HCT116 (cell line): Measurements from ENCODE around the gene TEX264. TPM values are rescaled to one million over a fixed set of nuclear protein-coding genes. Genes with fewer than 3 reads are reported as not detected.

Experiments used
- ATAC-seq: fragments of 200-7000 bp; cut with Tn5 transposase; 2 replicates; pipeline ENCODE4 v1.9.1; 2020; ENCODE audit warnings: mild to moderate bottlenecking, moderate library complexity
- BruUV-seq: library from RNA; stranded (reverse); fragments of 400-500 nt; replicated peaks from 2 replicates; lab custom pipeline; 2021; lab: Mats Ljungman, UMichigan
- CTCF ChIA-PET: fragments of 300-600 bp; sonication (Branson Sonifier 250); formaldehyde crosslinking; loops from one replicate; lab custom pipeline; 2021; ENCODE audit warnings: antibody characterized with exemption; lab: Charles Lee
- POLR2A ChIA-PET: fragments of 300-600, 350-600 bp; sonication (Branson Sonifier 250); formaldehyde crosslinking; loops from one replicate; lab custom pipeline; 2021; ENCODE audit warnings: antibody characterized with exemption; lab: Charles Lee
- RAD21 ChIA-PET, 2 experiments: fragments of 300-600 bp; sonication (Branson Sonifier 250); formaldehyde crosslinking; loops; one replicate each; lab custom pipeline; 2023; ENCODE audit warnings: low total read pairs in 2 of 2; ENCODE audit not compliant: uncharacterized antibody in 2 of 2, unreplicated experiment in 2 of 2, low non-redundant PET in 1 of 2; lab: Charles Lee
- DNase-seq: peaks from one replicate; pipeline ENCODE4 v3.0.0-alpha.2; 2010; ENCODE audit warnings: low read depth, low spot score
- H2AFZ ChIP-seq: fragments of 200-600 bp; shearing (Covaris generic), sonication (generic); 2 replicates; pipeline ENCODE4 v1.6.1; 2017; ENCODE audit warnings: low read depth, mixed run types, mixed read lengths, antibody characterized with exemption, low read length; ENCODE audit not compliant: poor library complexity, severe bottlenecking
- H3K27ac ChIP-seq: 2 replicates; pipeline ENCODE4 v1.5.1; 2012; ENCODE audit warnings: low read depth, low read length
- H3K27me3 ChIP-seq: fragments of 200-600 bp; sonication (generic); 2 replicates; pipeline ENCODE4 v1.6.1; 2016; ENCODE audit warnings: mixed run types, low read length, mixed read lengths; ENCODE audit not compliant: insufficient read depth
- H3K36me3 ChIP-seq, 2 experiments: fragments of 200-500 bp in 1 of 2; fragments of 200-600 bp in 1 of 2; sonication (Bioruptor generic) in 1 of 2; sonication (generic) in 1 of 2; 2 replicates each; pipeline versions ENCODE4 v1.5.1 to v1.6.1; 2014 to 2016; ENCODE audit warnings: low read length in 2 of 2, inconsistent platforms in 1 of 2, mixed read lengths in 1 of 2, mixed run types in 1 of 2; ENCODE audit not compliant: insufficient read depth in 2 of 2, control insufficient read depth in 1 of 2
- H3K4me1 ChIP-seq, 2 experiments: fragments of 200-600 bp in 1 of 2; sonication (generic) in 1 of 2; 2 replicates each; pipeline versions ENCODE4 v1.5.1 to v1.6.1; 2012 to 2017; ENCODE audit warnings: low read length in 2 of 2, inconsistent platforms in 1 of 2, mild to moderate bottlenecking in 1 of 2, mixed read lengths in 1 of 2, mixed run types in 1 of 2, moderate library complexity in 1 of 2; ENCODE audit not compliant: insufficient read depth in 2 of 2, control insufficient read depth in 1 of 2
- H3K4me2 ChIP-seq: fragments of 200-600 bp; sonication (generic); 2 replicates; pipeline ENCODE4 v1.6.1; 2017; ENCODE audit warnings: mixed run types, low read length, mixed read lengths
- H3K4me3 ChIP-seq, 2 experiments: fragments of 200-600 bp in 1 of 2; sonication (generic) in 1 of 2; replicated peaks in 1 of 2; 2 replicates each; pipeline ENCODE4 v1.5.1; 2011 to 2016; ENCODE audit warnings: low read length in 2 of 2, control low read depth in 1 of 2, low read depth in 1 of 2, mild to moderate bottlenecking in 1 of 2, mixed read lengths in 1 of 2, mixed run types in 1 of 2
- H3K79me2 ChIP-seq: fragments of 200-600 bp; sonication (generic); 2 replicates; pipeline ENCODE4 v1.6.1; 2017; ENCODE audit warnings: mild to moderate bottlenecking, mixed run types, low read length, moderate library complexity, mixed read lengths; ENCODE audit not compliant: insufficient read depth
- H3K9ac ChIP-seq: fragments of 200-600 bp; sonication (generic); 2 replicates; pipeline ENCODE4 v1.6.1; 2016; ENCODE audit warnings: low read length, mixed read lengths
- H3K9me2 ChIP-seq: fragments of 200-600 bp; sonication (generic), shearing (Covaris generic); 2 replicates; pipeline ENCODE4 v1.6.1; 2017; ENCODE audit warnings: mixed run types, mild to moderate bottlenecking, moderate library complexity; ENCODE audit not compliant: insufficient read depth
- H3K9me3 ChIP-seq, 2 experiments: fragments of 200-500 bp in 1 of 2; fragments of 200-600 bp in 1 of 2; sonication (Bioruptor generic) in 1 of 2; sonication (generic) in 1 of 2; 2 replicates each; pipeline ENCODE4 v1.6.1; 2014 to 2017; ENCODE audit warnings: low read length in 2 of 2, mixed read lengths in 2 of 2, inconsistent platforms in 1 of 2, low read depth in 1 of 2, mild to moderate bottlenecking in 1 of 2, mixed run types in 1 of 2, moderate library complexity in 1 of 2; ENCODE audit not compliant: control insufficient read depth in 1 of 2, insufficient read depth in 1 of 2
- H4K20me1 ChIP-seq: fragments of 200-600 bp; sonication (generic), shearing (Covaris generic); 2 replicates; pipeline ENCODE4 v1.6.1; 2017; ENCODE audit warnings: mixed run types, mild to moderate bottlenecking, moderate library complexity; ENCODE audit not compliant: insufficient read depth
- ATF3 ChIP-seq: IDR thresholded peaks from 2 replicates; pipeline ENCODE4 v1.6.1; 2012
- CBX3 ChIP-seq: IDR thresholded peaks from 2 replicates; pipeline ENCODE4 v1.6.1; 2012; ENCODE audit warnings: low read depth
- CEBPB ChIP-seq: IDR thresholded peaks from 2 replicates; pipeline ENCODE4 v1.6.1; 2012; ENCODE audit warnings: low read depth
- CTCF ChIP-seq, 3 experiments: fragments of 200-600 bp in 1 of 3; sonication (generic) in 1 of 3; IDR thresholded peaks in 2 of 3; conservative IDR thresholded peaks in 1 of 3; 2 replicates each; pipeline ENCODE4 v1.5.1; 2012 to 2017; ENCODE audit warnings: low read depth in 2 of 3, low read length in 2 of 3, antibody characterized with exemption in 1 of 3, borderline replicate concordance in 1 of 3, control low read depth in 1 of 3, mild to moderate bottlenecking in 1 of 3, mixed read lengths in 1 of 3, mixed run types in 1 of 3, moderate library complexity in 1 of 3; ENCODE audit not compliant: insufficient read depth in 1 of 3
- EGR1 ChIP-seq: IDR thresholded peaks from 2 replicates; pipeline ENCODE4 v1.6.1; 2012; ENCODE audit warnings: low read depth
- ELF1 ChIP-seq: IDR thresholded peaks from 2 replicates; pipeline ENCODE4 v1.6.1; 2012; ENCODE audit warnings: low read depth, borderline replicate concordance
- EZH2 ChIP-seq: fragments of 200-600 bp; sonication (generic); IDR thresholded peaks from 2 replicates; pipeline ENCODE4 v1.6.1; 2017; ENCODE audit warnings: antibody characterized with exemption, mixed run types
- EZH2phosphoT487 ChIP-seq: fragments of 200-600 bp; IDR thresholded peaks from 2 replicates; pipeline ENCODE4 v1.6.1; 2018; ENCODE audit warnings: antibody characterized with exemption, borderline replicate concordance
- JUND ChIP-seq: IDR thresholded peaks from 2 replicates; pipeline ENCODE4 v1.6.1; 2012
- MAX ChIP-seq: IDR thresholded peaks from 2 replicates; pipeline ENCODE4 v1.6.1; 2012
- POLR2A ChIP-seq: IDR thresholded peaks from 2 replicates; pipeline ENCODE4 v1.7.0; 2011; ENCODE audit warnings: borderline replicate concordance; ENCODE audit not compliant: insufficient read depth, insufficient read length; ENCODE audit errors: extremely low read depth
- POLR2AphosphoS5 ChIP-seq: IDR thresholded peaks from 2 replicates; pipeline ENCODE4 v1.6.1; 2011; ENCODE audit warnings: mild to moderate bottlenecking, low read depth, low read length, moderate library complexity
- REST ChIP-seq: IDR thresholded peaks from 2 replicates; pipeline ENCODE4 v1.6.1; 2012; ENCODE audit warnings: low read depth
- SIN3A ChIP-seq: IDR thresholded peaks from 2 replicates; pipeline ENCODE4 v1.6.1; 2012; ENCODE audit warnings: low read depth
- SP1 ChIP-seq: IDR thresholded peaks from 2 replicates; pipeline ENCODE4 v1.6.1; 2012; ENCODE audit warnings: low read depth
- TCF7L2 ChIP-seq: IDR thresholded peaks from 2 replicates; pipeline ENCODE4 v1.7.0; 2011; ENCODE audit warnings: borderline replicate concordance, inconsistent platforms; ENCODE audit not compliant: insufficient read depth, insufficient read length; ENCODE audit errors: extremely low read depth
- YY1 ChIP-seq: IDR thresholded peaks from 2 replicates; pipeline ENCODE4 v1.6.1; 2011; ENCODE audit warnings: low read length, low read depth, moderate library complexity, mild to moderate bottlenecking; ENCODE audit not compliant: insufficient replicate concordance; ENCODE audit errors: extremely low read depth
- ZBTB33 ChIP-seq: IDR thresholded peaks from 2 replicates; pipeline ENCODE4 v1.6.1; 2011; ENCODE audit warnings: mild to moderate bottlenecking, low read length, moderate library complexity; ENCODE audit not compliant: insufficient replicate concordance; ENCODE audit errors: extremely low read depth
- ZFX ChIP-seq: fragments of 450-650 bp; IDR thresholded peaks from 2 replicates; pipeline ENCODE4 v1.6.1; 2017
- ZNF274 ChIP-seq: fragments of 200-500 bp; sonication (Bioruptor generic); IDR thresholded peaks from 2 replicates; pipeline ENCODE4 v1.6.1; 2014; ENCODE audit warnings: mild to moderate bottlenecking, low read depth, low read length, inconsistent platforms
- intact Hi-C: fragments of 100-400 bp; cut with micrococcal nuclease; formaldehyde crosslinking; loops from 2 replicates; pipeline ENCODE4 v1.10.0; 2022
- total RNA-seq: library from RNA; stranded (reverse); gene quantifications from one replicate; pipeline ENCODE4 v1.2.1, GENCODE V29; 2021; ENCODE audit not compliant: unreplicated experiment

TEX264 gene
- total RNA-seq, 1 experiment from 2014 or later = 36.0 TPM

- no peak overlapping the region for H3K27ac ChIP-seq
- H3K36me3 ChIP-seq = peaks cover 2 to 7% of the 10 kb centered on the region in 2 experiments; a peak in 3 of 4 replicates
- H3K4me3 ChIP-seq = no peak overlapping the region
- H3K9me2 ChIP-seq = no peaks in the 10 kb centered on the region
- H3K79me2 ChIP-seq = no peaks in the 10 kb centered on the region
- DNase-seq = no peak
- H3K9ac ChIP-seq = no peak overlapping the region
- POLR2A ChIA-PET = no interaction called here
- intact Hi-C loops = no loop called here
- no peak for ATAC-seq
- CTCF ChIA-PET = interaction anchor here (1.0 to 4.2 kb wide), 3 partner anchors 10 to 179 kb away, joined by 3 to 98 read pairs (median 4); partner anchors contain the start of gene DCAF1
- no peak overlapping the region for H2AFZ ChIP-seq
- peaks cover 6 to 25% of the 10 kb centered on the region in 2 experiments for H3K4me1 ChIP-seq
- H4K20me1 ChIP-seq = no peaks in the 10 kb centered on the region
- H3K4me2 ChIP-seq = no peak overlapping the region
- no peaks in the 10 kb centered on the region for H3K9me3 ChIP-seq
- RAD21 ChIA-PET = no interaction called here
- no peak for TF ChIP-seq POLR2A
- TF ChIP-seq REST = no peak
- TF ChIP-seq SIN3A = no peak
- TF ChIP-seq ZNF274 = no peak
- TF ChIP-seq ATF3 = no peak
- no peak for TF ChIP-seq SP1
- TF ChIP-seq TCF7L2 = no peak
- TF ChIP-seq POLR2AphosphoS5 = no peak
- TF ChIP-seq ELF1 = no peak
- TF ChIP-seq EZH2phosphoT487 = no peak
- TF ChIP-seq EGR1 = no peak
- TF ChIP-seq CBX3 = no peak
- TF ChIP-seq JUND = no peak
- TF ChIP-seq ZBTB33 = no peak
- no peak for TF ChIP-seq MAX
- no peak for TF ChIP-seq CEBPB
- no peak for TF ChIP-seq EZH2
- TF ChIP-seq YY1 = no peak
- no peak for TF ChIP-seq ZFX
- no peak for TF ChIP-seq CTCF (IDR thresholded peaks at IDR 0.05 in 2 of 3, conservative IDR thresholded peaks at IDR 0.05 in 1 of 3; ENCODE audit: borderline replicate concordance in 1 of 3, insufficient read depth in 1 of 3, low read depth in 2 of 3, low read length in 2 of 3)
- H3K27me3 ChIP-seq = no peaks in the 10 kb centered on the region
- BruUV-seq = no TSS peak
Observed at GRCh38 chr3:51679318-51679717, 8.3 kb downstream of the TEX264 start.
